Hepatocyte (in vitro differentiated cells): ENCODE measurements around the gene SLC1A4.
"Not testable (repeated sequence)": the region's sequence is repeated elsewhere in the genome, so short reads cannot be mapped to it uniquely, and the experiment has no call there.

ENCODE experiments used
- EZH2 ChIP-seq: fragments of 200-600 bp; sonication (generic); IDR thresholded peaks from 2 replicates; pipeline ENCODE4 v1.6.1; 2016; ENCODE audit warnings: antibody characterized with exemption, mild to moderate bottlenecking, borderline replicate concordance
- EZH2phosphoT487 ChIP-seq: fragments of 200-600 bp; sonication (generic); IDR thresholded peaks from one replicate; pipeline ENCODE4 v1.6.1; 2018; ENCODE audit warnings: antibody characterized with exemption, mild to moderate bottlenecking, low read depth, moderate library complexity; ENCODE audit not compliant: unreplicated experiment, severe bottlenecking
- TF ChIP-seq, protein P1 (sequence below): fragments of 200-600 bp; sonication (generic); IDR thresholded peaks from 2 replicates; pipeline ENCODE4 v1.5.1; 2016; ENCODE audit warnings: antibody characterized with exemption, mild to moderate bottlenecking; ENCODE audit not compliant: poor library complexity

DNA sequence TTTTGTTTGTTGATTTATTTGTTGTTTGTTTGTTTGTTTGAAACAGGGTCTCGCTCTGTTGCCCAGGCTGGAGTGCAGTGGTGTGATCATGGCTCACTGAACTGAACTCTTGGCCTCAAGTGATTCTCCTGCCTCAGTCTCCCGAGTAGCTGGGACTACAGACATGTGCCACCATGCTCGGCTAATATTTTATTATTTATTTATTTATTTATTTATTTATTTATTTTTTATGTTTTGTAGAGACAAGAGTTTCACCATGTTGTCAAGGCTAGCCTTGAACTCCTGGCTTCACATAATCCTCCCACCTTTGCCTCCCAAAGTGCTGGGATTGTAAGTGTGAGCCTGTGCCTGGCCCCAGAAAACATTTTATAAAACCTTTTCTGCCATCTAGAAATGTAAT, 15.0 kb downstream of the SLC1A4 start:
- TF ChIP-seq EZH2, EZH2phosphoT487: not testable (repeated sequence)
- TF ChIP-seq, protein P1, sequence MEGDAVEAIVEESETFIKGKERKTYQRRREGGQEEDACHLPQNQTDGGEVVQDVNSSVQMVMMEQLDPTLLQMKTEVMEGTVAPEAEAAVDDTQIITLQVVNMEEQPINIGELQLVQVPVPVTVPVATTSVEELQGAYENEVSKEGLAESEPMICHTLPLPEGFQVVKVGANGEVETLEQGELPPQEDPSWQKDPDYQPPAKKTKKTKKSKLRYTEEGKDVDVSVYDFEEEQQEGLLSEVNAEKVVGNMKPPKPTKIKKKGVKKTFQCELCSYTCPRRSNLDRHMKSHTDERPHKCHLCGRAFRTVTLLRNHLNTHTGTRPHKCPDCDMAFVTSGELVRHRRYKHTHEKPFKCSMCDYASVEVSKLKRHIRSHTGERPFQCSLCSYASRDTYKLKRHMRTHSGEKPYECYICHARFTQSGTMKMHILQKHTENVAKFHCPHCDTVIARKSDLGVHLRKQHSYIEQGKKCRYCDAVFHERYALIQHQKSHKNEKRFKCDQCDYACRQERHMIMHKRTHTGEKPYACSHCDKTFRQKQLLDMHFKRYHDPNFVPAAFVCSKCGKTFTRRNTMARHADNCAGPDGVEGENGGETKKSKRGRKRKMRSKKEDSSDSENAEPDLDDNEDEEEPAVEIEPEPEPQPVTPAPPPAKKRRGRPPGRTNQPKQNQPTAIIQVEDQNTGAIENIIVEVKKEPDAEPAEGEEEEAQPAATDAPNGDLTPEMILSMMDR = not testable (repeated sequence)
